GM19395 (cell line): Measurements from ENCODE around the gene FGFBP3.

Source experiments
- ATAC-seq: cut with Tn5 transposase; IDR thresholded peaks from one replicate; pipeline ENCODE4 v1.9.1; 2021; ENCODE audit warnings: mild to moderate bottlenecking, moderate library complexity; ENCODE audit not compliant: unreplicated experiment

The FGFBP3 gene

GRCh38 chr10:91860885-91861284, 48.4 kb downstream of the FGFBP3 start:
- no peak for ATAC-seq

- ATAC-seq: no peak
Observed at GRCh38 chr10:91856637-91857036, 52.6 kb downstream of the FGFBP3 start.
